ENCODE measurements around the gene IL18R1. TPM values are rescaled to one million over a fixed set of nuclear protein-coding genes. Genes with fewer than 3 reads are reported as not detected.

Gene IL18R1
- total and polyA plus RNA-seq, 7 donors = 0.60 to 5.2 (median 1.4) TPM

- no peak overlapping the region for H3K27ac ChIP-seq
- WGBS, 2 donors = 89 to 93% methylated on average over 2 of the region's 2 CpGs
- no peaks in the 10 kb centered on the region for H3K27me3 ChIP-seq
- H3K4me1 ChIP-seq = no peaks in the 10 kb centered on the region
- TF ChIP-seq EP300 (IDR thresholded peaks at IDR 0.05) (no peak), CTCF (IDR thresholded peaks at IDR 0.05) (no peak), POLR2A (IDR thresholded peaks at IDR 0.05) (no peak), POLR2AphosphoS5 (IDR thresholded peaks at IDR 0.05) (no peak)
- H3K4me3 ChIP-seq = no peak overlapping the region
- DNase-seq = no peak
- H3K36me3 ChIP-seq = no peaks in the 10 kb centered on the region
- intact Hi-C loops (cut with DNase I) = no loop called here
- H3K9me3 ChIP-seq = no peaks in the 10 kb centered on the region
Measured at GRCh38 chr2:102432386-102432785, 76.8 kb downstream of the IL18R1 start.

- no peak for DNase-seq
- intact Hi-C loops (cut with DNase I) = no loop called here
- WGBS, 2 donors = 96 to 98% methylated on average over 4 of the region's 4 CpGs
Measured at GRCh38 chr2:102433973-102434654, 78.5 kb downstream of the IL18R1 start.

GRCh38 chr2:102434655-102435381, 79.2 kb downstream of the IL18R1 start:
- TF ChIP-seq EP300 (IDR thresholded peaks at IDR 0.05) (no peak), POLR2A (IDR thresholded peaks at IDR 0.05) (no peak), POLR2AphosphoS5 (IDR thresholded peaks at IDR 0.05) (no peak), CTCF (IDR thresholded peaks at IDR 0.05) (no peak)
- Histone ChIP-seq H3K4me3 (no peak overlapping the region), H3K4me1 (no peaks in the 10 kb centered on the region), H3K27ac (no peak overlapping the region), H3K9me3 (no peaks in the 10 kb centered on the region), H3K27me3 (no peaks in the 10 kb centered on the region), H3K36me3 (no peaks in the 10 kb centered on the region)
- no peak for DNase-seq
- intact Hi-C loops (cut with DNase I) = no loop called here
- 90 to 92% methylated on average over 2 of the region's 2 CpGs for WGBS, 2 donors

More at GRCh38 chr2:102433973-102434654, 78.5 kb downstream of the IL18R1 start:
- no peak for TF ChIP-seq EP300 (IDR thresholded peaks at IDR 0.05)
- TF ChIP-seq POLR2AphosphoS5 (IDR thresholded peaks at IDR 0.05) = no peak
- TF ChIP-seq POLR2A (IDR thresholded peaks at IDR 0.05) = no peak
- TF ChIP-seq CTCF (IDR thresholded peaks at IDR 0.05) = no peak
- no peaks in the 10 kb centered on the region for H3K36me3 ChIP-seq
- no peaks in the 10 kb centered on the region for H3K4me1 ChIP-seq
- H3K9me3 ChIP-seq = no peaks in the 10 kb centered on the region
- no peak overlapping the region for H3K27ac ChIP-seq
- no peaks in the 10 kb centered on the region for H3K27me3 ChIP-seq
- no peak overlapping the region for H3K4me3 ChIP-seq

GRCh38 chr2:102435741-102436140, 80.1 kb downstream of the IL18R1 start:
- Histone ChIP-seq H3K4me3 (no peak overlapping the region), H3K27me3 (no peaks in the 10 kb centered on the region), H3K4me1 (no peaks in the 10 kb centered on the region), H3K27ac (no peak overlapping the region), H3K36me3 (no peaks in the 10 kb centered on the region), H3K9me3 (no peaks in the 10 kb centered on the region)
- no peak for DNase-seq
- 73 to 94% methylated on average over 2 of the region's 2 CpGs for WGBS, 2 donors
- intact Hi-C loops (cut with DNase I) = no loop called here
- TF ChIP-seq EP300 (IDR thresholded peaks at IDR 0.05) = no peak
- TF ChIP-seq POLR2AphosphoS5 (IDR thresholded peaks at IDR 0.05) = no peak
- TF ChIP-seq CTCF (IDR thresholded peaks at IDR 0.05) = no peak

All from sigmoid colon (tissue), 7 donors.